SK-N-SH treated with all-trans-retinoic acid at 6 μM for 48 hours (cell line): ENCODE data around the gene KIAA1143.

Experiments
- ATAC-seq: fragments of 200-7000 bp; cut with Tn5 transposase; 3 replicates; pipeline ENCODE4 v1.9.1; 2020; ENCODE audit warnings: mild to moderate bottlenecking, moderate library complexity
- ARNTL ChIP-seq: fragments of 450-650 bp; formaldehyde crosslinking; IDR thresholded peaks from 2 replicates; pipeline ENCODE4 v1.5.0; 2020; ENCODE audit warnings: low read depth, mild to moderate bottlenecking, moderate library complexity, borderline replicate concordance
- BACH2 ChIP-seq: fragments of 250-450 bp; sonication (Bioruptor Pico); IDR thresholded peaks from 2 replicates; pipeline ENCODE4 v1.9.0; 2021; ENCODE audit warnings: mild to moderate bottlenecking, borderline replicate concordance
- CSDC2 ChIP-seq: fragments of 250-450 bp; sonication (Bioruptor Pico); IDR thresholded peaks from 2 replicates; pipeline ENCODE4 v1.5.0; 2020; ENCODE audit warnings: mild to moderate bottlenecking, moderate library complexity
- ESRRG ChIP-seq: fragments of 250-450 bp; sonication (Bioruptor Pico); IDR thresholded peaks from 2 replicates; pipeline ENCODE4 v1.6.1; 2021; ENCODE audit warnings: mild to moderate bottlenecking
- GLIS3 ChIP-seq: fragments of 250-450 bp; sonication (Bioruptor Pico); IDR thresholded peaks from 2 replicates; pipeline ENCODE4 v1.5.0; 2020; ENCODE audit warnings: mild to moderate bottlenecking, moderate library complexity
- ISL1 ChIP-seq: fragments of 250-450 bp; sonication (Bioruptor Pico); IDR thresholded peaks from 2 replicates; pipeline ENCODE4 v2.1.2; 2022; ENCODE audit warnings: mild to moderate bottlenecking, moderate library complexity
- OSR1 ChIP-seq: fragments of 250-450 bp; sonication (Bioruptor Pico); IDR thresholded peaks from 2 replicates; pipeline ENCODE4 v1.8.0; 2022; ENCODE audit warnings: moderate library complexity, mild to moderate bottlenecking, inconsistent platforms
- PATZ1 ChIP-seq: fragments of 250-450 bp; sonication (Bioruptor Pico); IDR thresholded peaks from 2 replicates; pipeline ENCODE4 v1.8.0; 2020; ENCODE audit warnings: mild to moderate bottlenecking, moderate library complexity, borderline replicate concordance
- PPARA ChIP-seq: fragments of 250-450 bp; sonication (Bioruptor Pico); IDR thresholded peaks from 2 replicates; pipeline ENCODE4 v1.5.0; 2020; ENCODE audit warnings: mild to moderate bottlenecking, borderline replicate concordance
- RARB ChIP-seq: fragments of 250-450 bp; sonication (Bioruptor Pico); IDR thresholded peaks from 2 replicates; pipeline ENCODE4 v1.8.0; 2021; ENCODE audit warnings: mild to moderate bottlenecking, moderate library complexity
- SNAI2 ChIP-seq: fragments of 250-450 bp; sonication (Bioruptor Pico); IDR thresholded peaks from 2 replicates; pipeline ENCODE4 v1.5.0; 2020; ENCODE audit warnings: mild to moderate bottlenecking, moderate library complexity
- TCF4 ChIP-seq: fragments of 250-450 bp; sonication (Bioruptor Pico); IDR thresholded peaks from 2 replicates; pipeline ENCODE4 v1.8.0; 2021; ENCODE audit warnings: mild to moderate bottlenecking, moderate library complexity, borderline replicate concordance
- TOX ChIP-seq: fragments of 250-450 bp; sonication (Bioruptor Pico); IDR thresholded peaks from 2 replicates; pipeline ENCODE4 v1.8.0; 2021; ENCODE audit warnings: mild to moderate bottlenecking, moderate library complexity, borderline replicate concordance
- TSHZ2 ChIP-seq: fragments of 250-450 bp; sonication (Bioruptor Pico); IDR thresholded peaks from 2 replicates; pipeline ENCODE4 v1.5.0; 2020; ENCODE audit warnings: mild to moderate bottlenecking, moderate library complexity
- ZC3H10 ChIP-seq: fragments of 250-450 bp; sonication (Bioruptor Pico); IDR thresholded peaks from 2 replicates; pipeline ENCODE4 v1.5.1; 2021; ENCODE audit warnings: mild to moderate bottlenecking, moderate library complexity
- ZFP3 ChIP-seq: fragments of 250-450 bp; sonication (Bioruptor Pico); IDR thresholded peaks from 2 replicates; pipeline ENCODE4 v1.5.0; 2020; ENCODE audit warnings: mild to moderate bottlenecking, moderate library complexity
- ZFP30 ChIP-seq: fragments of 450-650 bp; formaldehyde crosslinking; IDR thresholded peaks from 2 replicates; pipeline ENCODE4 v1.5.0; 2022; ENCODE audit warnings: mild to moderate bottlenecking, moderate library complexity
- ZNF565 ChIP-seq: fragments of 450-650 bp; formaldehyde crosslinking; conservative IDR thresholded peaks from 2 replicates; pipeline ENCODE4 v1.5.0; 2020; ENCODE audit warnings: low read depth, mild to moderate bottlenecking, moderate library complexity
- ZNF70 ChIP-seq: fragments of 450-650 bp; formaldehyde crosslinking; IDR thresholded peaks from 2 replicates; pipeline ENCODE4 v1.5.0; 2020; ENCODE audit warnings: mild to moderate bottlenecking, moderate library complexity
- ZNF8 ChIP-seq: fragments of 450-650 bp; formaldehyde crosslinking; IDR thresholded peaks from 2 replicates; pipeline ENCODE4 v1.5.0; 2020; ENCODE audit warnings: mild to moderate bottlenecking, moderate library complexity
- TF ChIP-seq, protein P1 (sequence below): fragments of 250-450 bp; sonication (Bioruptor Pico); IDR thresholded peaks from 2 replicates; pipeline ENCODE4 v1.8.0; 2021; ENCODE audit warnings: low read depth, mild to moderate bottlenecking, moderate library complexity, borderline replicate concordance
- TF ChIP-seq, protein P2 (sequence below): fragments of 250-450 bp; sonication (Bioruptor Pico); IDR thresholded peaks from 2 replicates; pipeline ENCODE4 v1.5.1; 2021; ENCODE audit warnings: mild to moderate bottlenecking, moderate library complexity
- TF ChIP-seq, protein P3 (sequence below): fragments of 250-450 bp; sonication (Bioruptor Pico); IDR thresholded peaks from 2 replicates; pipeline ENCODE4 v1.5.1; 2020; ENCODE audit warnings: low read depth, mild to moderate bottlenecking, moderate library complexity

Gene KIAA1143

DNA sequence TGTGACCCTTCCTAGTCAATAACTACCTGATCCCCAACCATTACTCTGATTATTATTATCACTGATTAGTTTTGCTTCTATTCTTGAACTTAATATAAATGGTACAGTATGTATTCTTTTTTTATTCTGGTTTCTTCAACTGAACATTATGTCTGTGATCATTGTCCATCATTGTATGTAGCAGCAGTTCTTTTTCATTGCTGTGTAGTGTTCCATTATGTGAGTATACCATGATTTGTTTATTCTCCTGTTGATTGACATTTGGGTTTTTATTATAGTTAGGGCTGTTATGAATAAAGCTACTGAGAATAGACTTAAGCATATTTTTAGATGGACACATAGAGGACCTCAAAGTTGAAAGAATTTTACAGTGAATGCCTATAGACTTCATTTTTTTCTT is 2.8 kb upstream of the KIAA1143 start (continued):
- no peak for TF ChIP-seq PATZ1 (CRISPR knock-in tag)

DNA sequence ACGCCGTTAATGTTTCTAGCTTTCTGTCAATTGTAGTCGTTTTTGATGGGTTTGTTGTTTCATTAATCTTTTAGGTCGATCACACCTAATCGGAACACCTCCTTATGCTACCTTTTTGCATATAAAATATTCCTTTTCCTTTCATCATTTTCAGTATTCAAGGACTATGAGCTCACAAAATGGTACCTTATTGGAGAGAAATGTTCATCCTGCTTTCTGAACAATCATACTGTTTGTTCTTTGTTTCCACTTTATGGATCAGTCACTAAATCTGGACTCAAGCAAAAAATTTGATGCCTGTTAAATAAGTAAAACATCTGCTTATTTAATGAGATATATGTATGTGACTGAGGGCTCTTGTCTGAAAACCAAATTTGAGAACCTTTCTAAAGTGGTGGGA is 1.3 kb upstream of the KIAA1143 start:
- TF ChIP-seq RARB (CRISPR knock-in tag) (no peak), ESRRG (CRISPR knock-in tag) (no peak), ZNF8 (CRISPR knock-in tag) (no peak), GLIS3 (no peak), ZNF70 (CRISPR knock-in tag) (no peak), BACH2 (no peak), ZFP3 (CRISPR knock-in tag) (no peak), TOX (CRISPR knock-in tag) (no peak), PATZ1 (CRISPR knock-in tag) (no peak), ISL1 (CRISPR knock-in tag) (no peak), PPARA (CRISPR knock-in tag) (no peak), TSHZ2 (CRISPR knock-in tag) (no peak), TCF4 (CRISPR knock-in tag) (no peak), CSDC2 (CRISPR knock-in tag) (no peak), SNAI2 (CRISPR knock-in tag) (no peak), ZC3H10 (CRISPR knock-in tag) (no peak)
- TF ChIP-seq, protein P1, sequence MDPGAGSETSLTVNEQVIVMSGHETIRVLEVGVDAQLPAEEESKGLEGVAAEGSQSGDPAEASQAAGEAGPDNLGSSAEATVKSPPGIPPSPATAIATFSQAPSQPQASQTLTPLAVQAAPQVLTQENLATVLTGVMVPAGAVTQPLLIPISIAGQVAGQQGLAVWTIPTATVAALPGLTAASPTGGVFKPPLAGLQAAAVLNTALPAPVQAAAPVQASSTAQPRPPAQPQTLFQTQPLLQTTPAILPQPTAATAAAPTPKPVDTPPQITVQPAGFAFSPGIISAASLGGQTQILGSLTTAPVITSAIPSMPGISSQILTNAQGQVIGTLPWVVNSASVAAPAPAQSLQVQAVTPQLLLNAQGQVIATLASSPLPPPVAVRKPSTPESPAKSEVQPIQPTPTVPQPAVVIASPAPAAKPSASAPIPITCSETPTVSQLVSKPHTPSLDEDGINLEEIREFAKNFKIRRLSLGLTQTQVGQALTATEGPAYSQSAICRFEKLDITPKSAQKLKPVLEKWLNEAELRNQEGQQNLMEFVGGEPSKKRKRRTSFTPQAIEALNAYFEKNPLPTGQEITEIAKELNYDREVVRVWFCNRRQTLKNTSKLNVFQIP: no peak
- TF ChIP-seq, protein P2, sequence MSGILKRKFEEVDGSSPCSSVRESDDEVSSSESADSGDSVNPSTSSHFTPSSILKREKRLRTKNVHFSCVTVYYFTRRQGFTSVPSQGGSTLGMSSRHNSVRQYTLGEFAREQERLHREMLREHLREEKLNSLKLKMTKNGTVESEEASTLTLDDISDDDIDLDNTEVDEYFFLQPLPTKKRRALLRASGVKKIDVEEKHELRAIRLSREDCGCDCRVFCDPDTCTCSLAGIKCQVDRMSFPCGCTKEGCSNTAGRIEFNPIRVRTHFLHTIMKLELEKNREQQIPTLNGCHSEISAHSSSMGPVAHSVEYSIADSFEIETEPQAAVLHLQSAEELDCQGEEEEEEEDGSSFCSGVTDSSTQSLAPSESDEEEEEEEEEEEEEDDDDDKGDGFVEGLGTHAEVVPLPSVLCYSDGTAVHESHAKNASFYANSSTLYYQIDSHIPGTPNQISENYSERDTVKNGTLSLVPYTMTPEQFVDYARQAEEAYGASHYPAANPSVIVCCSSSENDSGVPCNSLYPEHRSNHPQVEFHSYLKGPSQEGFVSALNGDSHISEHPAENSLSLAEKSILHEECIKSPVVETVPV: no peak
- TF ChIP-seq, protein P3, sequence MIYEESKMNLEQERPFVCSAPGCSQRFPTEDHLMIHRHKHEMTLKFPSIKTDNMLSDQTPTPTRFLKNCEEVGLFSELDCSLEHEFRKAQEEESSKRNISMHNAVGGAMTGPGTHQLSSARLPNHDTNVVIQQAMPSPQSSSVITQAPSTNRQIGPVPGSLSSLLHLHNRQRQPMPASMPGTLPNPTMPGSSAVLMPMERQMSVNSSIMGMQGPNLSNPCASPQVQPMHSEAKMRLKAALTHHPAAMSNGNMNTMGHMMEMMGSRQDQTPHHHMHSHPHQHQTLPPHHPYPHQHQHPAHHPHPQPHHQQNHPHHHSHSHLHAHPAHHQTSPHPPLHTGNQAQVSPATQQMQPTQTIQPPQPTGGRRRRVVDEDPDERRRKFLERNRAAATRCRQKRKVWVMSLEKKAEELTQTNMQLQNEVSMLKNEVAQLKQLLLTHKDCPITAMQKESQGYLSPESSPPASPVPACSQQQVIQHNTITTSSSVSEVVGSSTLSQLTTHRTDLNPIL (CRISPR knock-in tag): no peak
- no peak for ATAC-seq

- peak; percentile 77 for ATAC-seq
- TF ChIP-seq CSDC2 (CRISPR knock-in tag): no peak
- TF ChIP-seq GLIS3: no peak
- no peak for TF ChIP-seq ZC3H10 (CRISPR knock-in tag)
- TF ChIP-seq RARB (CRISPR knock-in tag): no peak
- no peak for TF ChIP-seq PPARA (CRISPR knock-in tag)
- TF ChIP-seq, protein P2: no peak
- no peak for TF ChIP-seq OSR1
- no peak for TF ChIP-seq ZNF565 (CRISPR knock-in tag)
- no peak for TF ChIP-seq ZFP30 (CRISPR knock-in tag)
- TF ChIP-seq ARNTL (CRISPR knock-in tag): no peak
- TF ChIP-seq, protein P3 (CRISPR knock-in tag): no peak
- no peak for TF ChIP-seq ISL1 (CRISPR knock-in tag)
- TF ChIP-seq TOX (CRISPR knock-in tag): no peak
- TF ChIP-seq ZNF8 (CRISPR knock-in tag): no peak
- no peak for TF ChIP-seq ZNF70 (CRISPR knock-in tag)
- TF ChIP-seq ESRRG (CRISPR knock-in tag): no peak
Observed at GRCh38 chr3:44762170-44762677, 805 bp upstream of the KIAA1143 start.
